OCI-M2 (cell line): ENCODE data around the gene NPC1L1.

ENCODE experiments used
- DNase-seq: peaks from one replicate; lab custom pipeline; 2025; ENCODE audit not compliant: unreplicated experiment; lab: John Stamatoyannopoulos, UW

The NPC1L1 gene

DNA sequence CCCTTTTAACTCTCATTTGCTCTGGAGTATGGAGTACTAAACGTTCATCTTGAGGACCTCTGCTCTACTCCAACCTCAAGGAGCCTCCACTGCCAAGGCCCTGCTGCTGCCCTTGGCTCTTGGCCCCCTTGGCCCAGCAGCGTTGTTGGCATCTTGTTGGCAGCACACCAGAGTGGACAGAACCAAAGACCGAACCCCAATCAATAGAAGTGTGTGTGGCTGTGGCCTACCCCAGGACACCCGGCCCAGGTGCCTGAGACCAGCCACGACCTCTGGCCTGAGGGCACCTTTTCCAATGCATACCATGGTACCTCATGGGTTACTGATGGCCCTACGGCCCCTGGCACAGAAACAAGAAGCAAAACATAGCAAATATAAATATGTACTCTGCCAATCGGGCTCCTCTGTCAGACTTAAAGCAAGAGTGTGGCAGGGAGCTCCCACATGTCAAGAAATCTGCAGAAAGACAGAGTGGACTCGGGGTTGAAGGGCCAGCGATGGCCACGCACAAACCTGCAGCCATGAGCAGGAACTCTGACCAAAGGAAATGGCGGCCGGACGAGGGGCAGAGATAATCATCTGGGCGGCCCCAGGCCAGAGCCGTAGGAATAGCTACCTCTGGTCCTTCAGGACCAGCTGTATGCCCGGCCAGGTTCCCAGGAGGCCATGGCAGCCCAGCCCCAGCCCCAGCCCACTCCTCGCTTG is 2.9 kb downstream of the NPC1L1 start:
- DNase-seq = no peak

DNA sequence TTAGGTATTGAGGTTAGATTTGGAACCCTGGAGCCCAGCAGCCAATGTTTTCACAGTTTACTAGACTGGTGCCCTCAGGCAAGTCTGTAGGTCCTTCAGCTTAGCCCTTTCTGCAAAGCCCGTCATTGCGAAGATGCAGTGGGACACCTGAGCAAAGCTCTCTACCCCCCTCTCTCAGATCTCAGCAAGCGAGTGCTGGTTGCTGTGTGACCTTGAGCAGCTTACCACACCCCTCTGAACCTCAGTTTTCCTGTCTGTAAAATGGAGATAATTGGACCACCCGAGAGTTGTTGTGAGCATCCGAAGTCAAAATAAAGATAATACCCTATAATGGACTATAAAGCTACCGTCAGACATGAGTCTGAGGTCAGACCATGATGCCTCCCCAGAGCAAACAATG is 3.7 kb downstream of the NPC1L1 start:
- DNase-seq = no peak

DNA sequence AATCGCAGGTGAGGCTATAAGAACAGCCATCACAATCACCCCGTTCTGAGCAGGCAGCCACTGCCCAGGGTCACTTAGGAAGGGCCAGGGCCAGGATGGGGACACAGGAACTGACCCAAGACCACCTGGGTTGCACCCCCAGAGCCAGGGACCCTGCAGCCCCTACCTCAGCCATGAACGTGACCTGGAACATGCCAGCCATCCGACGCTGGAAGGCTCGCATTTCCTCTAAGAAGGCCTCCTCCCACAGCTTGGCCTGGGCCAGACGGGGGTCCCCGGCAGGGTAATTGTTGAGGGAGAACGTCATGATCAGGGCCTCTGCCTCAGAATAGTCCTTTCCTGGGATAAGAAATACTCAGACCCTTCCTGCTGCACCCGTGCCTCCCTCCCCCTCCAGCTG is 5.0 kb downstream of the NPC1L1 start:
- no peak for DNase-seq

- DNase-seq = no peak
Observed at GRCh38 chr7:44535348-44536064, 5.6 kb downstream of the NPC1L1 start.

DNA sequence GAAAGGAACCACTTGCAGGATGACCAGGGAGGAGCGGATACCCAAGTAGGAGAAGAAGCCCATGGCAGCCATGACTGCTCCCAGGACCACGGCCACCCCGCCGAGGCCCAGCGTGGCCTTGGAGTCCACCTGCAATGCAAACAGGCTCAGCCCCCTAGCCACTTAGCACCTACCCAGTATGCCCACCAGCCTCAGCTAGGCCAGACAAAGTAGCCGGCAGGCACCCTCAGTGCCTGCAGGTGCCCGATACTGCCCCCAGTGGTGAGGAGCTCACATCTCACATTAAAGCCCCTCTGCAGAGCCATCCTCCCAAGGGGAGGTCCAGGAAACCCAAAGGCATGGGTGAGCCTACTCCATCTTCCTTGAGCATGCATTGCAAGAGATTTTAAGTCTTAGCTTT is 6.6 kb downstream of the NPC1L1 start:
- DNase-seq = no peak

DNA sequence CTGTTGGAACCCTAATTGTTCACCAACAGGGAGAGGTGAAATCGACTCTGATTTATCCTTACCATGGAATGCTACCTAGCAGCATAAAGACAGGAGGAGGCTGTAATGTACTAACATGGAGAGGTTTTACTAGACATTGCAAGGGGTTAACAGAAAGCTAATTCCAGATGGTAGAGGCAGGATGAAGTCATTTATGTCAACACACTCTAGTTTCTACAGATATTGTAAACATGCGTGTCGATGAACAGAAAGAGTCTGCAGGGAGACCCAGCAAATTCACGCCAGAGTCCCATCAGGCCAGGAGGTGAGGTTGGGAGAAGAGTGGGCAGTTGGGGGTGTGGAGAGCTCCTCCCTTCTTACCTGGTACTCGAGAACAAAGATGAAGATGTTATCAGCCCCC is 7.0 kb downstream of the NPC1L1 start:
- DNase-seq = no peak

- no peak for DNase-seq
Observed at GRCh38 chr7:44533301-44534055, 7.7 kb downstream of the NPC1L1 start.

DNA sequence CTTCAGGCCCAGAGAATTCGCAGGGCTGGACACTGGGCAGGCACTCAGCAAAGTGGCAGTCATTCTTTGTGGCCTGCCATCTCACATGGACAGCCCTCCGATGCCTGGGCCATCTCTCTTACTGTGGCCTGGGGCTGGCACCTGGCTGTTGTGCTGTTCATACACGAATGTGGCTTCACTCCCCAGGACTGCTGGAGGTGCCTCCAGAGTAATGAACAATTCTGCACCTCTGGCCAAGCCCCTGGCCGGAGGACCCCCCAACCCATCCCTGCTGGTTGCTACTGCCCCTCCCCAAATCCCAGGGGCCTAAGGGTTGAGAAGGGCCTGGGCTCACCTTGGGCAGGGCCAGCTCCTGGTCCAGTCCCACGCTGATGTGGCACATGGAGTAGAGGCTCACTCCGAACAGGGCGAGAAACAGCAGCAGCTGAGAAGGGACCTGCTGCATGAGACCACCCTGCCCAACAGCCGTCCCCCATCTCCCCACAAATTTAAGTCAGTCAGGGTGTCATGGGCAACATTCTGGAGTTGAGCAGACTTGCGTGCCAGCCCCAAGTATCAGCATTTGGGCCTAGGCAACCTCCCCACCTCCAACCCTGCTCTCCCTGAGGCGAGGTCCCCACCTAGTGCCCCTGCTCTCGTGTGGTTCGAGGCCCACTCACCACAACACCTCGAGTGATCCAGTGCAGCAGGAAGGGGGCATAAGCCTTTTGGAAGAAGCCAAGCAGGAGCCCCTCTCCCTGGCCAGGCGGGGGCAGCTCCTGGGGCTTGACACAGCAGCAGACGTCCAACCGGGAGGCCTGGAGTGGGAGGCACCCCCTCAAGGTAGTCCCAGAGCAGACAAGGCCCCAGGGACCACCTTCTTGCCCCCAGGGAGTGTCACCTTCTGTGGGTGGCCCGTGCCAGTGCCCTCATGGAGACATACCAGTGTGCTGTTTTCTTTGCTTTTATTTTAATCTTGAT is 9.4 kb downstream of the NPC1L1 start:
- no peak for DNase-seq

GRCh38 chr7:44530990-44531389 is 10.1 kb downstream of the NPC1L1 start:
- DNase-seq = no peak

DNA sequence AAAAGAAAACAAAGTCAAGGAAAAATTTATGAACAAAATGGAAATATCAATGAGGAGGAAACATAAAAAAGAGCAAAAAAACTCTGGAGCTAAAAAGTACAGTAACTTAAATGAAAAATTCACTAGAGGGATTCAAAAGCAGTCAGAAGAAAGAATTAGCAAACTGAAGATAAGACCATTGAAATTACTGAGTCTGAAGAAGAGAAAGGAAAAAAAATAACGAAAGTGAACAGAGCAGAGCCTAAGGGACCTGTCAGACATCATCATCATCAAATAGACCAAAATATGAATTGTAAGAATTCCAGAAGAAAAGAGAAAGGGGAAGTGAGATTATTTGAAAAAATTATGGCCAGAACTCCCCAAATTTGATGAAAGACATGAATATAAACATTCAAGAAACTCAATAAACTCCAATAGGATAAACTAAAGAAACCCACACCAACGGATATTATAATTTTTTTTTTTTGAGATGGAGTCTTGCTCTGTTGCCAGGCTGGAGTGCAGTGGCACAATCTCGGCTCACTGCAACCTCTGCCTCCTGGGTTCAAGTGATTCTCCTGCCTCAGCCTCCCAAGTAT is 16.2 kb downstream of the NPC1L1 start:
- DNase-seq = no peak

DNA sequence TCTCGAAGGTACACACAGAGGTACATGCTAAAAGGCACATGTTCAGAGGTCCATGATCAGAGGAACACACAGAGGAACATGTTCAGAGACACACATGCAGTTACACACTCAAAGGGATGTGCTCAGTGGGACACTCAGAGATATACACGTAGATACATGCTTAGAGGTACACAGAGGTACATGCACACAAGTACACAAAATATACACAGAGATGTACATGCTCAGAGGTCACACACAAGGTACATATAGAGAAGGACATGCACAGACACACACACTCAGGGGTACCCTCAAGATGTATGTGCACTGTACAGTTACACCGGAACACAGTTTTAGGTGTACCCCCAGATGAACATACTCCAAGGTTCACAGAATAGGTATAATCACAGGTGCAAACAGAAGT is 18.8 kb downstream of the NPC1L1 start:
- no peak for DNase-seq

DNA sequence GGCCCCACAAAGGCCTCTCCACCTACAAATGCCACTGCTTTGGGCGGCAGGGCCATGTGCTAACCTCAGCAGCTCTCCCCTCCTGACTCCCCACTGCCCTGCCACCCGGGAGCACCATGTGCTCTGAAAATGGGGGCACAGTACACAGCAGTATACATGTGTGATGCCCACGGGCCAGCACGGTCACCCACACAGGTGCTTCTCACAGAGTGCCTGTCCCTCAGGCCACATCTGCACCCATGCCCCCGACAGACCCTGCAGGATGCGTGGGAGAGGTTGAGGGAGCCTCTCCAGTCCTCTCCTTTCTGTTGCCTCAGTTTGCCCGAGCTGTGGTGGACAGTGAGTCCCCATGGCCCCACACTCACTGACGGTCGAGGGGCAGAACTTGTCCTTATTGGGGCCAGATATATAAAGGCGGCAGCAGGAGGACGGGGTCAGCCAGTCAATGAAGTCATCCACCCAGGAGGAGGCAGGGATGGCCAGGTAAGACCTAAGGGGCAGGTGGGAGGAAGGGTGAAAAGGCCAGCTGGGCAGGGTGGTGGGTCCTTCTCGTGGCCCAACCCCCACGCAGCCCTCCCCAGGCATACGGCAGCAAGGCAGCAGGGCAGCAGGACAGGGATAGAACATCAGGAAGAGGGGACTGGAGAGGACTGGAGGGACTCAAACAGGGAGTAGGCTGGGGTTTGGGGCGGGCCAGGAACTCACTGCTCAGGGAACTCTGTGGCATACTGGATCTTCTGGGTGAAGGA is 19.6 kb downstream of the NPC1L1 start:
- DNase-seq = no peak

- DNase-seq = no peak
Observed at GRCh38 chr7:44520574-44520973, 20.6 kb downstream of the NPC1L1 start.

DNA sequence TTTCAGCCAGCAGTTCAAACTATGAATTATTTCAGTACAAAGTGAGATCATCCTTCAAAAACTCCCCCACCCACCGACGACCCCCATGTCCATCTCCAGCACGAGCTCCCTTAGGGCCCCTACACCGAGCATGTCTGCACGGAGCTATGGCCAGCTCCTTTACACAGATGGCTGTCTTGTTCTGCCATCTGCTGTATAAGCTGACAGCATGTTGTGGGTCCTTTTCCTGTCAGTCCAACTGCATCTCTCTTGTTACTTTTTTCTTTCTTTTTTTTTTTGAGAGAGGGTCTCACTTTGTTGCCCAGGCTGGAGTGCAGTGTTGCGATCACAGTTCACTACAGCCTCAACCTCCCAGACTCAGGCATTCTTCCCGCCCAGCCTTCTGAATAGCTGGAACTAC is 21.6 kb downstream of the NPC1L1 start:
- DNase-seq = no peak

DNA sequence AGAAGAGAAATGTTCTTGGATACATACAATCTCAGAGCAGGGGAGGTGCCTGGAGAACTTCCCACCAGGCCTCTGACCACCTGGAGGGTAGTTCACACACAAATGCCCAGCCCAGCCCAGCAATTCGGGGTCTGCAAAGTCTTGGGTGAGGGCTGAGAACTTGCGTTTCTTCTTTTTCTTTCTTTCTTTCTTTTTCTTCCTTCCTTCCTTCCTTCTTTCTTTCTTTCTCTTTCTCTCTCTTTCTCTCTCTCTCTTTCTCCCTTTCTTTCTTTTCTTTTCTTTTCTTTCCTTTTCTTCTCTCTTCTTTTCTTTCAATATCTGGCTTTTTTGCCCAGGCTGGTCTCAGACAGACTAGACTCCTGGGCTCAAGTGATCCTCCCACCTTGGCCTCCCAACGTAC is 22.4 kb downstream of the NPC1L1 start:
- no peak for DNase-seq

DNA sequence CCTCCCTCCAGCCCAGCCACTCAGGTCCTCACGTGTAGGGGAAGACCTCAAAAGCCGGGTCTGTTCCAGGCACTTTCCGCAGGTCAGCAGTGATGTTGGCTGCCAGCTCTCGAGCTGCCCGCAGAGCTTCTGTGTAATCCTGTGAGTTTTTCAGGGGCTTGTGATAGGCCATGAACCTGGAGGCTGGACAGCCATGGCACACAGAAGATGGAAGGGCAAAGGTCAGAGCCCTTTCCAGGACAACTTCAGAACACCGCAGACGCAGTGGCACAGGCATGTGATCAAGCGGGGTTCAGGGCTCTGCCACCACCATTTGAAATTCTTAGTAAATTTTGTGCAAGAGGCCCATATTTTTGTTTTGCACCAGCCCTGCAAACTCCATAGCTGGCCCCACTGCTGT is 24.0 kb downstream of the NPC1L1 start:
- DNase-seq = no peak

GRCh38 chr7:44515590-44516268 is 25.4 kb downstream of the NPC1L1 start:
- no peak for DNase-seq

DNA sequence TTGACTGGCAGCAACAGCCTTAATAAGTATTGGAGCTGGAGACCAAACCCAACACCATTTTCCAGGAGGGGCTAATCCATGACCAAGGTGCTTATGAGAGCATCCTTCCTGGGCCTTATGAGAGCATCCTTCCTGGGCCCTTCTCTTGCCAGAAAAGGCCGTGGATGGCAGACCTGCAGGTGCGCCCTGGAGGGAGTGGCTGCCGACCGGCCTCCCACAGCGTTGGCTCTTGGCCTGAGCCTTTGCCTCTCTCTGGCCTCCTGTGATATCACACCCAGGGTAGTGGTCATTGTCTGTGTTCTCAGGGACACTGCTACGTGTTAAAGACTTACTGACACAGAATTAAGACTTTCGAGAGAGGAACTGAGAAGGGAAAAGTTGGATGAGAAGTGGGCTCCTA is 28.4 kb downstream of the NPC1L1 start:
- no peak for DNase-seq

GRCh38 chr7:44511863-44512468 is 29.2 kb downstream of the NPC1L1 start:
- no peak for DNase-seq
